Limb (tissue), 2 donors: ENCODE data around the gene PARVG.

Experiments used
- DNase-seq, 2 donors: peaks; one replicate each; pipeline ENCODE4 v3.0.0-alpha.2; 2016; ENCODE audit errors: extremely low spot score in 2 of 2

Gene PARVG

GRCh38 chr22:44242946-44243724, 62.4 kb downstream of the PARVG start:
- no peak for DNase-seq

DNA sequence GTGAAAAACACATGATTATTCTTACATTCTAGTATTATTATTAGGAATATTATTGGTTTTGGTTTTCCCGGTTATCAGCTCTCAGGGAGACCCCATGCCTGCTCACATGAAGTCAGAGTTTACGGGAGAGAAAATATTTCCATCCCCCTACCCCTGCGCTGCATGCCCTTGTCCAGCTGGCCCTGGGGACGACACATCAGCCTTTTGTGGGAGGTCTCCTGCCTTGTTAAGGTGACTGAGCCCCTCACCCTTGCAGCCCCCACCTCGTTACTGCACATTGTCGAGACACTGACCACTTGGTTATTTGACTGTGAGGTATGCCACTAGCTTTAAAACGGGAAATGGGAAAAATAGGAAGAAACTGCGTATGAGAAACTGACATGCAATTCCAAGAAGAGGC, 63.0 kb downstream of the PARVG start:
- DNase-seq: no peak

DNA sequence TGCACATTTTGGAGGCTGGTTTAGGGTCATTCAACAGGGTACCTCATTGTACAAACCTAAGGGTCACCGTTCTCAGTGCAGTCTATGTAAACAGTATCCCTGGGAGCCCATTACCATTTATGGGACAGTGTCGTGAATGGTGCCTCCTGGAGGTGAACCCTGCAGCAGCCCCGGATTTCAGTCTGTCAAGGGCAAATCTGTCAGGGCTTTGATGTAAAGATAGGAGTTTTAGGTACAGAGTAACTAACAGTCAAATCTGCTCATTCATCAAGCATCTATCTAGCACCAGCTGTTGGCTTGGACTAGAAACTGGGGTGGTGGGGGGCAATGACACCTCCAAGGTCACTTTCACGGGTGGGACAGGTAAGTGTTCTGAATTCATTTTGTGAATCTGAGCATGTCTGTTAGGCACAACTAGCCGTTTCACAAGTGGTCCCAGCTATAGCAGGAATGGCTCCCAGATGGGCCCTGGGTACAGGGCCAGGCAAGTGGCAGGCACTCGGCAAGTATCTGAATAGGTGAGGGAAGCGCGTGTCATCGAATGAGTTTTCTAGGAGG, 63.6 kb downstream of the PARVG start:
- no peak for DNase-seq

DNA sequence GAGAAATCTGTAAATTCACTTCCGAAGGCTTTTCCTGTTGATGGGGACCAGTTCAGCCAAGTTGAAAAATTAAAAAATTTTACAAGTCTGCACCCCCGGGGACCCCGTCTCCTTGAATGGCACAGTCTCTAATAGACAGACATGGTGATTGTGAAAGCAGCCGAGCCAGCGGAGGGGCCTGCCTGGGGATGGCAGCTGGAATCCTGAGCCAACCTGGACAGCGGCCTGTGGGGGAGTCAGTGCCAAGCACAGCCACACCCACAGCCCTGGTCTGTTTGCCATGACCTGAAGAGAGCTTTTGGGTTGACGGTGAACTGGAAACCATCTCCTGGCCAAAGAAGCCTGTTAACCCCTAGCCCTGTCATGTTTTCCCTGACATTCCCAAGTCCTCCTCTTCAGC, 64.7 kb downstream of the PARVG start:
- no peak for DNase-seq

GRCh38 chr22:44245867-44246266, 65.1 kb downstream of the PARVG start:
- no peak for DNase-seq

GRCh38 chr22:44246615-44247326, 66.0 kb downstream of the PARVG start:
- DNase-seq: no peak

DNA sequence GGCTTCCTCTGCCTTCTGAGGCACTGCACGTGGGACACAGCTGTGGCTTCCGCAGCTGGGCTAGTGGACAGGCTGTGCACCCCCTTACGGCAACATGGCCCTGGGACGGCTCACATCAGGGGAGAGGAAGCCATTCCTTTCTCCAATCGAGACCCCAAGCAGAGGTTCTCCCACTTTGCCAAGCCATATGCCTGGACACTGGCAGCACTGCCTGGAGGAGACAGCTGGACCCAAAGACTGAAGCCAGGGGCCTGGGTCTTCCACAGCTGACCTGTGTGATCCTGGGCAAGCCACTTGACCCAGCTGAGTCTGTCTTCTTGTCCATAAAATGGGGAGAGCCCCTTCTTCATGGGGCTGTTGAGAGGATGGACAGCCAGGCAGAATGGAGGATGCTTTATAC, 66.6 kb downstream of the PARVG start:
- no peak for DNase-seq

DNA sequence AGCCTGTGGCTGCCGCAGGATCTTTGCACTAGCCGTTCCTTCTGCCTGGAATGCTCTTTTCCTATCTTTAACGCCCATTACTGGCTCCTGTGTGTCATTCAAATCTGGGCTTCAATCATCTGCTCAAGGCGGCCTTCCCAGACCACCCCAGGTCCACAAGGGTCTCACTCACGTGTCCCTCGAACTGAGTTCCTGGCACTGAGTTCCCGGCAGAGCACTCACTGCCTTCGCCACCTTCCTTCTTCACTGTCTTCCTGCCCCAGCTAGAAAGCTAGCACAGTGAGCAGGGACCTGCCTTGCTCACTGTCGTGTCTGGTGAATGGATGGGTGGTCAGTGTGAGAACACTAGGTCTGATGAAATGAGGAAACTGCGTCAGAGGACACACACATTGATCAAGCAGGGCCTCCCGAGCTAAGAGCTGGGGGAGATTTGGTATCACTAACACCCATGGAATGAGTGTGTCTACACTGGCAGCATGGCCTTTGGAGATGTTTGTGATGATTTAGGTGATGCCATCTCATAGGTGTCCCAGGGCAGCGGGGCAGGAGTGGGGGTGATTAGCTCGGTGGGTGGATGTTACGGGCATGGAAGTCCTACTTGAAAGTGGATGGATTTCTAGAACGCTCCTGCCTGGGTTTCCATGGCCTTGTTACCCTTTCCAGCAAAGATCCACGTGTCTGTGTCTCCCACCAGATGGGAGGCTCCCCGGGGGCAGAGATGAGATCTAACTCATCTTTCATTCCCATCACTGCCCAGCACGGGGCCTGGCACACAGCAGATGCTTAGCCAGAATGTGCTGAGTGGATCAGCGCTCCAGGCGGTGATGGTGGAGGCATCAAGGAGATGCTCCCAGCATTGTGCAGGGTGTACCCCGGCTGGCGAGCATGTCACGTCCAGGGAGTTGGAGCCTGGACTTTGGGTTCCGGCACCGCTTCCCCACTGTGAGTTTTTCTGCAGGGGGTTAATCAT, 67.5 kb downstream of the PARVG start:
- DNase-seq: peak in 1 of 2 donors; percentile 3

- DNase-seq: no peak
Measured at GRCh38 chr22:44248926-44249325, 68.2 kb downstream of the PARVG start.

DNA sequence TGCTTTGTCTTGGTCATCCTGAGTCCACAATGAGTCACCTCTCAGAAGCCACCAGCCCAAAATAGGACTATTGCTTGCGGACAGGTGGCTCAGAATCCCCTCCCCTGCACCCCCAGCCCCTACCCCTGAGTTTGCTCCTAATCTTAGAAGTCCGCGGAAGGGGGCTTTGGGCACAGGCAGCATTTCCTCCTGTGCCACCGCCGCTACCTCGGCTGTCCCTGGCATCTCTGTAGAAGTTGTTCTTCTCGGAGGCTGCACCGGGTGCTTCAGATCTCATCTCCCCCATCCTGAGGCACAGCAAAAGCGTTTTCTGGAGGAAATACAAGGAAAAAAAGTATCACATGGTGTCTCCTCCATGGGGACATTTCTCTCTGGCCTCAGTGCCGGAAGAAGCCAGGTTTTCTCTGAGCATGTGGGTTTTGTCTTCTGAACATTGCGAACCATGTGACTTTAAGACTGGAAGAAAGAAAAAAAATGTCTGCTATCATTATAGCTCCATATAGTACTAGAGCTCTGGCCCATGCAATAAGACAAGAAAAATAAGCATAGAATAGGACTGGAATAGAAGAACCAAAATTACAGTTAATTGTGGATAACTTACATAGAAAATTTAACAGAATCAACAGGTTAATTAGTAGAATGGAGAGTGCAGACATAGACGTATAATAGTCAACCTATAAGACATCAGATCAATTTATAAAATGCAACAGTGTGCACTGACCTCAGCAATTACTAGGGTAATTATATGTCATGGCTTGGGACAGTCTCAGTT, 68.8 kb downstream of the PARVG start:
- no peak for DNase-seq

GRCh38 chr22:44254811-44255210, 74.1 kb downstream of the PARVG start:
- no peak for DNase-seq

- DNase-seq: no peak
Measured at GRCh38 chr22:44256085-44256484, 75.4 kb downstream of the PARVG start.

- peak in 1 of 2 donors; percentile 10 for DNase-seq
Measured at GRCh38 chr22:44256556-44257485, 76.1 kb downstream of the PARVG start.
